Body of pancreas (tissue), 4 donors: ENCODE results near the gene KANK4. TPM values are rescaled to one million over a fixed set of nuclear protein-coding genes. Genes with fewer than 3 reads are reported as not detected.

Source experiments
- ATAC-seq: fragments of 150-250 bp; one replicate; pipeline ENCODE4 v1.9.1; 2016
- DNase-seq, 4 donors: peaks; one replicate each; pipeline ENCODE4 v3.0.0-alpha.2; 2019
- H3K27ac ChIP-seq, 4 donors: fragments of 200-600 bp; sonication (generic); 1 replicate in 3 of 4; 2 replicates in 1 of 4; pipeline versions ENCODE4 v1.5.1 to v1.6.1; 2016 to 2019; ENCODE audit warnings: mild to moderate bottlenecking in 1 of 4, mixed read lengths in 1 of 4, moderate library complexity in 1 of 4
- H3K27me3 ChIP-seq, 2 donors: fragments of 200-600 bp; sonication (generic); one replicate each; pipeline ENCODE4 v1.6.0; 2016; ENCODE audit warnings: mild to moderate bottlenecking in 1 of 2
- H3K36me3 ChIP-seq, 2 donors: fragments of 200-600 bp; sonication (generic); replicated peaks in 1 of 2; 2 replicates each; pipeline ENCODE4 v1.5.1; 2016; ENCODE audit warnings: low read depth in 2 of 2; ENCODE audit not compliant: insufficient read depth in 1 of 2
- H3K4me1 ChIP-seq: fragments of 200-600 bp; sonication (generic); one replicate; pipeline ENCODE4 v1.6.0; 2016
- H3K4me3 ChIP-seq, 2 donors: fragments of 200-600 bp; sonication (generic); 1 replicate in 1 of 2; 2 replicates in 1 of 2; pipeline ENCODE4 v1.5.1; 2016 to 2019
- H3K9me3 ChIP-seq, 3 donors: fragments of 200-600 bp; sonication (generic); 1 replicate in 2 of 3; 2 replicates in 1 of 3; pipeline ENCODE4 v1.5.1; 2016
- POLR2A ChIP-seq, 3 donors: fragments of 450-650 bp; IDR thresholded peaks; one replicate each; pipeline ENCODE4 v1.6.1; 2016; ENCODE audit warnings: antibody characterized with exemption in 3 of 3, mild to moderate bottlenecking in 2 of 3
- WGBS, 2 donors: methylation state at CpG; one replicate each; pipeline ENCODE4 v1.1.5; 2017; 5-methylcytosine and 5-hydroxymethylcytosine counted together
- intact Hi-C: fragments of 100-400 bp; cut with DNase I; formaldehyde crosslinking; loops from one replicate; pipeline ENCODE4 v1.15.1; 2023
- small RNA-seq: library from RNA; depleted of rRNA; stranded (forward); fragments of <200 nt; gene quantifications from one replicate; pipeline ENCODE3, GENCODE V24; 2016
- total RNA-seq, 2 donors: library from RNA; depleted of rRNA; stranded (reverse); fragments of >200 nt; gene quantifications; one replicate each; pipeline ENCODE4 v1.1.0, GENCODE V29; 2016
- TF ChIP-seq, protein P1 (sequence below), 7 experiments: fragments of 450-650 bp in 4 of 7; fragments of 200-600 bp in 3 of 7; sonication (generic) in 3 of 7; IDR thresholded peaks; one replicate each; pipeline ENCODE4 v1.5.1; 2016 to 2019; ENCODE audit warnings: antibody characterized with exemption in 7 of 7

Gene KANK4
- total RNA-seq, 2 donors from 2014 or later = 9.1 to 23.7 TPM

DNA sequence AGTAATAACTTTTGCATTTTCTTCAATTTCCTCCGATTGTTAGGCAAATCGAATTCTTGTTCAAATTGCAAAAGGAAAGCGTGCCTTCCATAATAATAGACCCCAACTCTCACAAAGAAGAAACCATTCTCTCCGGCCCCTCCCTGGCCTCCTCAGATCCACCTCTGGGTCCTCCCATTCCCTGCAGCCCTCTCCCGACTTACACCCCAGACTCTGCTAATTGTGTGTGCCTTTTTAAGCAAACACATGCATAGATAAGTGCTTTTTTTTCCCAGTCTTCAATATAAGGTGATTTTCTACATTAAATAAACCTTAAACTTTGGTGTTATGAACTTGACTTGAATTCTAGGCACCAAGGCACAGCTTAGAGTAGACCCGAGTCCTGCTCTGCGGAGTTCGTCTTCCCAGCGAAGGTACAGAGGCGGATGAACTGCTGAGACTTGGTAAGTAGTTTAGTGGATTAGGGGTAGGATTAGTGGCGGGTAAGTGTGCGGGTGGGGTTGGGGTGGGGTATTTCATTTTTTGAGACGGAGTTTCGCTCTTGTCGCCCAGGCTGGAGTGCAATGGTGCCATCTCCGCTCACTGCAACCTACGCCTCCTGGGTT, 123.0 kb downstream of the KANK4 start:
- peaks cover 4 to 7% of the 10 kb centered on the region in 2 donors for H3K27me3 ChIP-seq
- WGBS, 2 donors = 81 to 82% methylated on average over 17 of the region's 17 CpGs
- peaks cover 12% of the 10 kb centered on the region for H3K4me1 ChIP-seq
- DNase-seq = no peak
- no peak for TF ChIP-seq POLR2A (IDR thresholded peaks at IDR 0.05)
- TF ChIP-seq, protein P1, sequence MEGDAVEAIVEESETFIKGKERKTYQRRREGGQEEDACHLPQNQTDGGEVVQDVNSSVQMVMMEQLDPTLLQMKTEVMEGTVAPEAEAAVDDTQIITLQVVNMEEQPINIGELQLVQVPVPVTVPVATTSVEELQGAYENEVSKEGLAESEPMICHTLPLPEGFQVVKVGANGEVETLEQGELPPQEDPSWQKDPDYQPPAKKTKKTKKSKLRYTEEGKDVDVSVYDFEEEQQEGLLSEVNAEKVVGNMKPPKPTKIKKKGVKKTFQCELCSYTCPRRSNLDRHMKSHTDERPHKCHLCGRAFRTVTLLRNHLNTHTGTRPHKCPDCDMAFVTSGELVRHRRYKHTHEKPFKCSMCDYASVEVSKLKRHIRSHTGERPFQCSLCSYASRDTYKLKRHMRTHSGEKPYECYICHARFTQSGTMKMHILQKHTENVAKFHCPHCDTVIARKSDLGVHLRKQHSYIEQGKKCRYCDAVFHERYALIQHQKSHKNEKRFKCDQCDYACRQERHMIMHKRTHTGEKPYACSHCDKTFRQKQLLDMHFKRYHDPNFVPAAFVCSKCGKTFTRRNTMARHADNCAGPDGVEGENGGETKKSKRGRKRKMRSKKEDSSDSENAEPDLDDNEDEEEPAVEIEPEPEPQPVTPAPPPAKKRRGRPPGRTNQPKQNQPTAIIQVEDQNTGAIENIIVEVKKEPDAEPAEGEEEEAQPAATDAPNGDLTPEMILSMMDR (IDR thresholded peaks at IDR 0.05) = no peak
- no peak overlapping the region for H3K27ac ChIP-seq
- intact Hi-C loops = no loop called here
- no peak for ATAC-seq
- no peaks in the 10 kb centered on the region for H3K9me3 ChIP-seq
- no peaks in the 10 kb centered on the region for H3K36me3 ChIP-seq
- H3K4me3 ChIP-seq = no peak overlapping the region

DNA sequence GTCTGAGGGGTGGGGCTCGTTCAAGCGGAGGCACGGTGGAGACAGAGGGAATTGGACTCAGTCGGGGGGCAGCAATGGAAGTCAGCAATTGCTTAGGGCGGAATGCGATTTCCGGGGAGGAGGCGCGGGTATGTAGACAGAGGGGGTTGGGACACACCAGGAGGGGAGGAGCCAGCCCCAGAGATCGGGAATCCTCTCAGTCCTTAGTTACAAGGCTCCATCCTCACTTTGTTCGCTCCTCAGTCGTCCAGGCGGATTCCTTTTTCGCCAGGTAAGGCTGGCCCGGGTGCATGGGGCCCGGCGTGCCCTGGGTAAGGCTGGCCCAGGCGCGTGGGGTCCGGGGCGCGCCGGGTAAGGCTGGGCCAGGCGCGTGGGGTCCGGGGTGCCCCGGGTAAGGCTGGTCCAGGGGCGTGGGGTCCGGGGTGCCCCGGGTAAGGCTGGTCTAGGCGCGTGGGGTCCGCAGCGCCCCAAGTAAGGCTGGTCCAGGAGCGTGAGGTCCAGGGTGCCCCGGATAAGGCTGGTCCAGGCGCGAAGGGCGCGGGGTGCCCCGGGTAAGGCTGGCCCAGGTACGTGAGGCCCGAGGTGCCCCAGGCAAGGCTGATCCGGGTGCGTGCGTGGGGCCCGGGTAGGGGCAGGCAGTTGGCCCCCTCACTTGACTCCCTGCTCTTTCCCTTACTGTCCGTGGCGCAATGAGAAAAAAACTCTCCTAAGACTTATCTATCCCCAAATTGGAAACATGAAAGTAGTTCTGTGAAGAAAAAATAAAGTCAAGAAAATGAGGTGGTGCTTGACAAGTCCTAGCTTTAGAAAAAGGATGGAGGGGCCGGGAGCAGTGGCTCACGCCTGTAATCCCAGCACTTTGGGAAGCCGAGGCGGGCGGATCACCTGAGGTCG, 124.3 kb downstream of the KANK4 start, which contains the start of gene L1TD1:
Gene L1TD1 (plus strand): TSS at position 199 of the 894 bp plus-strand sequence. CDS start 11,780 bp downstream, outside the sequence.
- Histone ChIP-seq H3K27me3 (peaks cover 7 to 9% of the 10 kb centered on the region in 2 donors), H3K27ac (no peak within 1 kb of the TSS), H3K36me3 (no peaks in the 10 kb centered on the region), H3K9me3 (no peaks in the 10 kb centered on the region), H3K4me3 (no peak within 1 kb of the TSS), H3K4me1 (peaks cover 12% of the 10 kb centered on the region)
- intact Hi-C loops = no loop called here
- ATAC-seq (no peak), DNase-seq (no peak)
- 18 to 32% methylated on average over 26 to 51 of the region's 55 CpGs for WGBS, 2 donors
- TF ChIP-seq, protein P1 (IDR thresholded peaks at IDR 0.05) = no peak
- TF ChIP-seq POLR2A (IDR thresholded peaks at IDR 0.05) = no peak

DNA sequence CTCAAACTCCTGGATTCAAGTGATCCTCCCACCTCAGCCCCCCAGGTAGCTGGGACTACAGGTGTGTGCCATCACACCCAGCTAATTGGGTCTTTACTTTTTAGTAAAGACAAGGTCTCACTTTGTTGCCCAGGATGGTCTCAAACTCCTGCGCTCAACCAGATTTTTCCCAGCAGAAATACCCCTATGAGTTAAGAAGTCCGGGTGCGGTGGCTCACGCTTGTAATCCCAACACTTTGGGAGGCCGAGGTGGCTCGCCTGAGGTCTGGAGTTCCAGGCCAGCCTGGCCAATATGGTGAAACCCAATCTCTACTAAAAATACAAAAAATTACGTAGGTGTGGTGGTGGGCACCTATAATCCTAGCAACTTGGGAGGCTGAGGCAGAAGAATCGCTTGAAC, 131.1 kb downstream of the KANK4 start:
- intact Hi-C loops = no loop called here
- WGBS, 2 donors = 90 to 95% methylated on average over 8 of the region's 8 CpGs
- Histone ChIP-seq H3K4me1 (peaks cover 3% of the 10 kb centered on the region), H3K36me3 (no peaks in the 10 kb centered on the region), H3K4me3 (no peak overlapping the region), H3K27ac (no peak overlapping the region), H3K9me3 (no peaks in the 10 kb centered on the region), H3K27me3 (peaks cover 0 to 5% of the 10 kb centered on the region in 2 donors)
- TF ChIP-seq, protein P1 (IDR thresholded peaks at IDR 0.05) = no peak
- TF ChIP-seq POLR2A (IDR thresholded peaks at IDR 0.05) = no peak
- ATAC-seq (no peak), DNase-seq (no peak)

DNA sequence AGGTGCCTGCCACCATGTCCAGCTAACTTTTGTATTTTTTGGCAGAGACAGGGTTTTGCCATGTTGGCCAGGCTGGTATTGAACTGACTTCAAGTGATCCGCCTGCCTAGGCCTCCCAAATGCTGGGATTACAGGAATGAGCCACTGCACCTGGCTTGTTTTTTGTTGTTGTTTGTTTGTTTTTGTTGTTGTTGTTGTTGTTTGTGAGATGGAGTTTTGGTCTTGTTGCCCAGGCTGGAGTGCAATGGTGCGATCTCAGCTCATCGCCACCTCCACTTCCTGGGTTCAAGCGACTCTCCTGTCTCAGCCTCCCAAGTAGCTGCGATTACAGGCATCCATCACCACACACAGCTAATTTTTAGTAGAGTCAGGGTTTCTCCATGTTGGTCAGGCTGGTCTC, 131.7 kb downstream of the KANK4 start:
- no peak for ATAC-seq

More for the DNA sequence above, 131.7 kb downstream of the KANK4 start:
- Histone ChIP-seq H3K27me3 (peaks cover 0 to 5% of the 10 kb centered on the region in 2 donors), H3K4me1 (peaks cover 3% of the 10 kb centered on the region), H3K4me3 (no peak overlapping the region), H3K36me3 (no peaks in the 10 kb centered on the region), H3K9me3 (no peaks in the 10 kb centered on the region), H3K27ac (no peak overlapping the region)
- no peak for DNase-seq
- intact Hi-C loops = no loop called here
- 97% methylated on average over 5 of the region's 5 CpGs for WGBS, 2 donors
- TF ChIP-seq POLR2A (IDR thresholded peaks at IDR 0.05) = no peak
- TF ChIP-seq, protein P1 (IDR thresholded peaks at IDR 0.05) = no peak

Small RNA genes lying within 50 kb of the gene (small RNA-seq; reads per million reads assigned to genes)
- not detected for gene RNU6-371P

Other genes starting within 250 kb of the KANK4 start
- gene L1TD1, start 124.6 kb downstream of the KANK4 start, total RNA-seq = under 1 TPM in 1 of 2 donors, not detected in 1; 0.52 TPM
- gene USP1, start 117.6 kb upstream of the KANK4 start, total RNA-seq = 10 to 100 TPM in 1 of 2 donors, 1 to 10 TPM in 1; 8.2 to 12.5 TPM